ENCODE results near the gene ENTPD7.

GRCh38 chr10:99676426-99676825, 17.1 kb downstream of the ENTPD7 start:
- TF ChIP-seq ESRRA (CRISPR knock-in tag; IDR thresholded peaks at IDR 0.05; ENCODE audit: borderline replicate concordance) (no peak), CTCF (IDR thresholded peaks at IDR 0.05) (no peak), TEAD1 (CRISPR knock-in tag; IDR thresholded peaks at IDR 0.05) (no peak), CREB1 (CRISPR knock-in tag; IDR thresholded peaks at IDR 0.05) (no peak), SP1 (CRISPR knock-in tag; conservative IDR thresholded peaks at IDR 0.05) (no peak), NR3C1 (CRISPR knock-in tag; conservative IDR thresholded peaks at IDR 0.05; ENCODE audit: low read depth) (no peak)
